ENCODE results near the gene MPP7. TPM values are rescaled to one million over a fixed set of nuclear protein-coding genes. Genes with fewer than 3 reads are reported as not detected.

Gene MPP7
- polyA plus RNA-seq, 1 donor from 2014 or later, result 6.1 TPM

- Histone ChIP-seq H3K79me2 (replicated peaks; ENCODE audit: insufficient read depth, low read length) (no peaks in the 10 kb centered on the region), H3K4me2 (ENCODE audit: low read length) (no peak overlapping the region), H3K9ac (ENCODE audit: low read length) (no peak overlapping the region), H3K9me3 (ENCODE audit: low read length) (no peaks in the 10 kb centered on the region), H3F3A (ENCODE audit: insufficient read depth, low read length, poor library complexity, severe bottlenecking) (no peaks in the 10 kb centered on the region), H3K9me2 (ENCODE audit: insufficient read depth, low read length) (no peaks in the 10 kb centered on the region), H3K4me3 (ENCODE audit: low read length) (no peak overlapping the region), H3K27me3 (ENCODE audit: insufficient read depth, low read depth, low read length) (no peaks in the 10 kb centered on the region), H3K27ac (ENCODE audit: low read length) (no peak overlapping the region), H3K36me3 (ENCODE audit: insufficient read depth, low read length) (no peaks in the 10 kb centered on the region), H2AFZ (ENCODE audit: low read depth, low read length) (no peak overlapping the region), H4K20me1 (ENCODE audit: insufficient read depth) (no peaks in the 10 kb centered on the region)
- TF ChIP-seq CTCF (IDR thresholded peaks at IDR 0.05; ENCODE audit: poor library complexity, severe bottlenecking) (no peak), REST (IDR thresholded peaks at IDR 0.05; ENCODE audit: borderline replicate concordance) (no peak), SMC3 (conservative IDR thresholded peaks at IDR 0.05; ENCODE audit: poor library complexity) (no peak), TAF1 (IDR thresholded peaks at IDR 0.05; ENCODE audit: low read depth) (no peak), EP300 (conservative IDR thresholded peaks at IDR 0.05; ENCODE audit: poor library complexity, severe bottlenecking) (no peak), RAD21 (conservative IDR thresholded peaks at IDR 0.05) (no peak), POLR2AphosphoS5 (IDR thresholded peaks at IDR 0.05) (no peak), EZH2 (IDR thresholded peaks at IDR 0.05; ENCODE audit: borderline replicate concordance, insufficient read depth, low read length, poor library complexity, severe bottlenecking) (no peak), MXI1 (conservative IDR thresholded peaks at IDR 0.05; ENCODE audit: poor library complexity, severe bottlenecking) (no peak)
These were observed 24.6 kb upstream of the MPP7 start for GRCh38 chr10:28327491-28327880.

- Histone ChIP-seq H3K4me3 (ENCODE audit: low read length) (no peak overlapping the region), H3K36me3 (ENCODE audit: insufficient read depth, low read length) (no peaks in the 10 kb centered on the region), H3F3A (ENCODE audit: insufficient read depth, low read length, poor library complexity, severe bottlenecking) (no peaks in the 10 kb centered on the region), H4K20me1 (ENCODE audit: insufficient read depth) (no peaks in the 10 kb centered on the region), H3K27me3 (ENCODE audit: insufficient read depth, low read depth, low read length) (no peaks in the 10 kb centered on the region), H3K27ac (ENCODE audit: low read length) (no peak overlapping the region), H3K9me2 (ENCODE audit: insufficient read depth, low read length) (no peaks in the 10 kb centered on the region), H2AFZ (ENCODE audit: low read depth, low read length) (no peak overlapping the region), H3K9me3 (ENCODE audit: low read length) (no peaks in the 10 kb centered on the region), H3K9ac (ENCODE audit: low read length) (no peak overlapping the region), H3K79me2 (replicated peaks; ENCODE audit: insufficient read depth, low read length) (no peaks in the 10 kb centered on the region), H3K4me2 (ENCODE audit: low read length) (no peak overlapping the region)
- TF ChIP-seq SMC3 (conservative IDR thresholded peaks at IDR 0.05; ENCODE audit: poor library complexity) (no peak), POLR2AphosphoS5 (IDR thresholded peaks at IDR 0.05) (no peak), MXI1 (conservative IDR thresholded peaks at IDR 0.05; ENCODE audit: poor library complexity, severe bottlenecking) (no peak), RAD21 (conservative IDR thresholded peaks at IDR 0.05) (no peak), EZH2 (IDR thresholded peaks at IDR 0.05; ENCODE audit: borderline replicate concordance, insufficient read depth, low read length, poor library complexity, severe bottlenecking) (no peak), TAF1 (IDR thresholded peaks at IDR 0.05; ENCODE audit: low read depth) (no peak)
These were observed 23.9 kb upstream of the MPP7 start for GRCh38 chr10:28326516-28327490.
